Measurements from ENCODE around the gene NAALADL2. TPM values are rescaled to one million over a fixed set of nuclear protein-coding genes. Genes with fewer than 3 reads are reported as not detected.

The NAALADL2 gene
- polyA plus RNA-seq, 2 of the 4 experiments (the other 2 are of a cell fraction) = 0.09 to 0.28 TPM

- TF ChIP-seq ZNF302 (CRISPR knock-in tag; IDR thresholded peaks at IDR 0.05) = no peak
- no peak for TF ChIP-seq HOXA7 (CRISPR knock-in tag; IDR thresholded peaks at IDR 0.05)
- TF ChIP-seq CBX8 (IDR thresholded peaks at IDR 0.05) = no peak
- no peak for TF ChIP-seq HOXB13 (CRISPR knock-in tag; IDR thresholded peaks at IDR 0.05; ENCODE audit: low read depth)
- TF ChIP-seq GATA3 (IDR thresholded peaks at IDR 0.05; ENCODE audit: borderline replicate concordance) = no peak
- TF ChIP-seq ZSCAN20 (CRISPR knock-in tag; IDR thresholded peaks at IDR 0.05) = no peak
- TF ChIP-seq SREBF2 (IDR thresholded peaks at IDR 0.05) = no peak
- TF ChIP-seq, protein P1, sequence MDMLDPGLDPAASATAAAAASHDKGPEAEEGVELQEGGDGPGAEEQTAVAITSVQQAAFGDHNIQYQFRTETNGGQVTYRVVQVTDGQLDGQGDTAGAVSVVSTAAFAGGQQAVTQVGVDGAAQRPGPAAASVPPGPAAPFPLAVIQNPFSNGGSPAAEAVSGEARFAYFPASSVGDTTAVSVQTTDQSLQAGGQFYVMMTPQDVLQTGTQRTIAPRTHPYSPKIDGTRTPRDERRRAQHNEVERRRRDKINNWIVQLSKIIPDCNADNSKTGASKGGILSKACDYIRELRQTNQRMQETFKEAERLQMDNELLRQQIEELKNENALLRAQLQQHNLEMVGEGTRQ (IDR thresholded peaks at IDR 0.05) = no peak
- no peak for TF ChIP-seq EP300 (IDR thresholded peaks at IDR 0.05)
- TF ChIP-seq ELK1 (IDR thresholded peaks at IDR 0.05; ENCODE audit: low read depth, low read length) = no peak
- TF ChIP-seq HMGXB4 (CRISPR knock-in tag; IDR thresholded peaks at IDR 0.05; ENCODE audit: borderline replicate concordance) = no peak
- TF ChIP-seq EHF (CRISPR knock-in tag; IDR thresholded peaks at IDR 0.05) = no peak
- TF ChIP-seq, protein P2, sequence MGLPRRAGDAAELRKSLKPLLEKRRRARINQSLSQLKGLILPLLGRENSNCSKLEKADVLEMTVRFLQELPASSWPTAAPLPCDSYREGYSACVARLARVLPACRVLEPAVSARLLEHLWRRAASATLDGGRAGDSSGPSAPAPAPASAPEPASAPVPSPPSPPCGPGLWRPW (IDR thresholded peaks at IDR 0.05) = no peak
- TF ChIP-seq, protein P3, sequence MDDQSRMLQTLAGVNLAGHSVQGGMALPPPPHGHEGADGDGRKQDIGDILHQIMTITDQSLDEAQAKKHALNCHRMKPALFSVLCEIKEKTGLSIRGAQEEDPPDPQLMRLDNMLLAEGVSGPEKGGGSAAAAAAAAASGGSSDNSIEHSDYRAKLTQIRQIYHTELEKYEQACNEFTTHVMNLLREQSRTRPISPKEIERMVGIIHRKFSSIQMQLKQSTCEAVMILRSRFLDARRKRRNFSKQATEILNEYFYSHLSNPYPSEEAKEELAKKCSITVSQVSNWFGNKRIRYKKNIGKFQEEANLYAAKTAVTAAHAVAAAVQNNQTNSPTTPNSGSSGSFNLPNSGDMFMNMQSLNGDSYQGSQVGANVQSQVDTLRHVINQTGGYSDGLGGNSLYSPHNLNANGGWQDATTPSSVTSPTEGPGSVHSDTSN (IDR thresholded peaks at IDR 0.05) = no peak
- TF ChIP-seq TFCP2L1 (CRISPR knock-in tag; IDR thresholded peaks at IDR 0.05) = no peak
- TF ChIP-seq HOXB5 (CRISPR knock-in tag; IDR thresholded peaks at IDR 0.05) = no peak
- Histone ChIP-seq H3K4me1 (no peaks in the 10 kb centered on the region; the same call in 2 of the 3 replicates), H3K4me2 (no peak overlapping the region), H3K4me3 (no peak overlapping the region), H3K9me3 (no peaks in the 10 kb centered on the region), H3K27ac (no peak overlapping the region)
- ATAC-seq (no peak), FAIRE-seq (no peak), DNase-seq (ENCODE audit: low read depth in 1 of 2, low spot score in 1 of 2) (no peak)
- ChIA-PET POLR2A (no interaction called here), CTCF (no interaction called here)
- 84% methylated on average over 2 of the region's 2 CpGs for WGBS (ENCODE audit: missing lambda C conversion rate)
Measured at GRCh38 chr3:175094344-175094743, 235.2 kb downstream of the NAALADL2 start.

- ChIA-PET CTCF (no interaction called here), POLR2A (no interaction called here)
- ATAC-seq = no peak
- FAIRE-seq = no peak
- no peaks in the 10 kb centered on the region for H3K4me1 ChIP-seq
- no peak for DNase-seq (ENCODE audit: low read depth in 1 of 2, low spot score in 1 of 2)
- no peaks in the 10 kb centered on the region for H3K9me3 ChIP-seq
- H3K4me3 ChIP-seq = no peak overlapping the region
- TF ChIP-seq TP53 (CRISPR knock-in tag; IDR thresholded peaks at IDR 0.05) (no peak), HOXB5 (CRISPR knock-in tag; IDR thresholded peaks at IDR 0.05) (no peak), TFCP2L1 (CRISPR knock-in tag; IDR thresholded peaks at IDR 0.05) (no peak), EHMT2 (IDR thresholded peaks at IDR 0.05; ENCODE audit: low read depth) (no peak), CTCF (IDR thresholded peaks at IDR 0.05) (no peak), FOSL2 (IDR thresholded peaks at IDR 0.05) (no peak), FOSL2 (CRISPR knock-in tag; IDR thresholded peaks at IDR 0.05) (no peak), EP300 (IDR thresholded peaks at IDR 0.05) (no peak), HOXB13 (CRISPR knock-in tag; IDR thresholded peaks at IDR 0.05; ENCODE audit: low read depth) (no peak)
- no peak overlapping the region for H3K4me2 ChIP-seq
- H3K27ac ChIP-seq = no peak overlapping the region
- WGBS (ENCODE audit: missing lambda C conversion rate) = 89% methylated on average over 1 of the region's 1 CpG
Measured at GRCh38 chr3:175098644-175099043, 239.5 kb downstream of the NAALADL2 start.

Data from A549 (cell line).